ENCODE data around the gene DRAP1. TPM values are rescaled to one million over a fixed set of nuclear protein-coding genes. Genes with fewer than 3 reads are reported as not detected.

Gene DRAP1
- total and polyA plus RNA-seq, 2 experiments from 2014 or later, result 121 to 294 TPM

- TF ChIP-seq REST (IDR thresholded peaks at IDR 0.05; ENCODE audit: unreplicated experiment) (no peak), CREB1 (CRISPR knock-in tag; IDR thresholded peaks at IDR 0.05; ENCODE audit: low read depth) (no peak), POLR2AphosphoS5 (IDR thresholded peaks at IDR 0.05; ENCODE audit: low read depth) (no peak), CTCF (conservative IDR thresholded peaks at IDR 0.05; ENCODE audit: low read depth in 2 of 2) (no peak), NANOG (IDR thresholded peaks at IDR 0.05; ENCODE audit: borderline replicate concordance) (no peak), JUNB (IDR thresholded peaks at IDR 0.05; ENCODE audit: unreplicated experiment) (no peak), ZNF114 (CRISPR knock-in tag; IDR thresholded peaks at IDR 0.05) (no peak)
- TF ChIP-seq, protein P1, sequence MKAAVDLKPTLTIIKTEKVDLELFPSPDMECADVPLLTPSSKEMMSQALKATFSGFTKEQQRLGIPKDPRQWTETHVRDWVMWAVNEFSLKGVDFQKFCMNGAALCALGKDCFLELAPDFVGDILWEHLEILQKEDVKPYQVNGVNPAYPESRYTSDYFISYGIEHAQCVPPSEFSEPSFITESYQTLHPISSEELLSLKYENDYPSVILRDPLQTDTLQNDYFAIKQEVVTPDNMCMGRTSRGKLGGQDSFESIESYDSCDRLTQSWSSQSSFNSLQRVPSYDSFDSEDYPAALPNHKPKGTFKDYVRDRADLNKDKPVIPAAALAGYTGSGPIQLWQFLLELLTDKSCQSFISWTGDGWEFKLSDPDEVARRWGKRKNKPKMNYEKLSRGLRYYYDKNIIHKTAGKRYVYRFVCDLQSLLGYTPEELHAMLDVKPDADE (IDR thresholded peaks at IDR 0.05), result no peak
These were observed 1.2 kb downstream of the DRAP1 start (continued) for GRCh38 chr11:65920372-65920802.

DNA sequence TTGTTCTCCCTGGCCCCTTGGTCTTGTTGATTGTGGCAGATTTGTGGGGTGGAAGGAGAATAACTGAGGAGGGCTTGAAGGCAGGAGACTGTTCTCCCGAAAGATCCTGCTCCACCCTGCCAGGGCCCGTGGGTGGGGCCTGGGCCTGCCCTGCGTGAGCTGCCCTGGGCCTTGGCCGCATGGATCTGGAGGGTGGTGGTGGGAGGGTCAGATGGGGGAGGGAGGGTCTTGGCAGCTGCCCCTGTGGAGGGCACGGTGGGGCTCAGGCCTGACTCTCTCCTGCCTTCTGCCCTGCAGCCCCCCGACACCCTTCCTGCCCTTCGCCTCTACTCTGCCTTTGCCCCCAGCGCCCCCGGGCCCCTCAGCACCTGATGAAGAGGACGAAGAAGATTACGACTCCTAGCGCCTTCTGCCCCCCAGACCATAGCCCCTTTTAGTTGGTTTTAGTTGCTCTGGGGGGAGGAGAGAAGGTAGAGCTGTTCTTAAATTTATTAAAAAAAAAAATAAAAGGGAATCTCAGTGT is 1.9 kb downstream of the DRAP1 start:
- Mint-ChIP-seq H3K9me3 (no peaks in the 10 kb centered on the region), H3K27ac (no peak overlapping the region), H3K27me3 (ENCODE audit: insufficient read depth, low read depth, poor library complexity) (peaks cover 15% of the 10 kb centered on the region), H3K36me3 (ENCODE audit: low read depth) (peaks cover 21% of the 10 kb centered on the region), H3K4me1 (no peaks in the 10 kb centered on the region; the same call in 2 of the 3 replicates), H3K4me3 (peak overlapping the region; percentile 87; the same call in 2 of the 3 replicates)
- H3F3A ChIP-seq (replicated peaks; ENCODE audit: low read depth), result 0 out of 2 replicates have a peak, but pooled peaks cover 4% of the 10 kb centered on the region
- H3K4me1 ChIP-seq (ENCODE audit: insufficient read depth), result peaks cover 5% of the 10 kb centered on the region; the same call in 1 of the 2 replicates
- no peak overlapping the region for H2AFZ ChIP-seq
- H3K79me2 ChIP-seq (replicated peaks; ENCODE audit: insufficient read depth), result peaks cover 7% of the 10 kb centered on the region
- H3K9me2 ChIP-seq (ENCODE audit: insufficient read depth), result no peaks in the 10 kb centered on the region
- DNase-seq (ENCODE audit: low spot score) (no peak), ATAC-seq (no peak)
- no peak overlapping the region for H3K27ac ChIP-seq (ENCODE audit: low read depth)
- H4K20me1 ChIP-seq (replicated peaks; ENCODE audit: insufficient read depth), result no peaks in the 10 kb centered on the region
- H3K4me3 ChIP-seq, result no peak overlapping the region
- H3K4me2 ChIP-seq, result no peak overlapping the region
- H3K36me3 ChIP-seq (ENCODE audit: insufficient read depth), result no peaks in the 10 kb centered on the region; the same call in 1 of the 2 replicates
- H3K27me3 ChIP-seq (ENCODE audit: insufficient read depth), result no peaks in the 10 kb centered on the region
- TF ChIP-seq EZH2 (IDR thresholded peaks at IDR 0.05; ENCODE audit: low read depth, unreplicated experiment) (no peak), REST (IDR thresholded peaks at IDR 0.05; ENCODE audit: unreplicated experiment) (no peak), ZNF331 (CRISPR knock-in tag; IDR thresholded peaks at IDR 0.05; ENCODE audit: low read depth) (no peak), ZNF114 (CRISPR knock-in tag; IDR thresholded peaks at IDR 0.05) (no peak), NANOG (IDR thresholded peaks at IDR 0.05; ENCODE audit: borderline replicate concordance) (no peak), JUNB (IDR thresholded peaks at IDR 0.05; ENCODE audit: unreplicated experiment) (no peak), POLR2AphosphoS5 (IDR thresholded peaks at IDR 0.05; ENCODE audit: low read depth) (no peak), CREB1 (CRISPR knock-in tag; IDR thresholded peaks at IDR 0.05; ENCODE audit: low read depth) (no peak), EZH2phosphoT487 (IDR thresholded peaks at IDR 0.05; ENCODE audit: unreplicated experiment) (no peak)
- TF ChIP-seq, protein P1 (IDR thresholded peaks at IDR 0.05), result no peak
